ENCODE data around the gene EMP1. TPM values are rescaled to one million over a fixed set of nuclear protein-coding genes. Genes with fewer than 3 reads are reported as not detected.

Gene EMP1
- total and polyA plus RNA-seq, 2 of the 8 experiments (the other 6 are each of a cell fraction or from before 2014, with no cell fraction given): 0.17 to 0.65 TPM

DNA sequence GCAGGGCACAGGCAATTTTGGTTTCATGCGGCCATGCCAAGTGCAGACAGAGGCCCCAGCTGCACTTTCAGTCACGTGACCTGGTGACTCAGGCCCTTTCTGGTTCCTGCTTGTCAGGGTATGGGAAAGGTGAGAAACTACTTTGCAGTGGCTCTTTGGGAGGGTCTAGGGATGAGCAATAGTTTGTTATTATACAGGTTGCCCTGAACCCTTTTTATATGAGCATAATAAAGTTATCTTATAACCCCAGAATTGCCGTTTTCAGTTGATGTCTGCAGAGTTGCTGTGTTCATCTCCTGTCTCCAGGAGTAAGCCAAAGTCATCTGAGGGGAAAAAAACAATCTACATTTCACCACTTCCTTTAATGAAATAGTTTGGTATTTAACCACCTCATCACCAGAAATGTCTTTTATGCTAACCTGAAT, 30.9 kb upstream of the EMP1 start:
- TF ChIP-seq RBBP5 (IDR thresholded peaks at IDR 0.05; ENCODE audit: borderline replicate concordance, low read depth, low read length) (no peak), RXRA (IDR thresholded peaks at IDR 0.05; ENCODE audit: insufficient read depth, low read depth, low read length) (no peak), SAP30 (IDR thresholded peaks at IDR 0.05; ENCODE audit: insufficient read depth, insufficient replicate concordance, low read length) (no peak), SP4 (IDR thresholded peaks at IDR 0.05; ENCODE audit: low read length) (no peak), BACH1 (IDR thresholded peaks at IDR 0.05; ENCODE audit: low read length) (no peak), TBP (IDR thresholded peaks at IDR 0.05; ENCODE audit: low read depth, low read length) (no peak), HDAC6 (IDR thresholded peaks at IDR 0.05; ENCODE audit: low read depth, low read length) (no peak)
- TF ChIP-seq, protein P1, sequence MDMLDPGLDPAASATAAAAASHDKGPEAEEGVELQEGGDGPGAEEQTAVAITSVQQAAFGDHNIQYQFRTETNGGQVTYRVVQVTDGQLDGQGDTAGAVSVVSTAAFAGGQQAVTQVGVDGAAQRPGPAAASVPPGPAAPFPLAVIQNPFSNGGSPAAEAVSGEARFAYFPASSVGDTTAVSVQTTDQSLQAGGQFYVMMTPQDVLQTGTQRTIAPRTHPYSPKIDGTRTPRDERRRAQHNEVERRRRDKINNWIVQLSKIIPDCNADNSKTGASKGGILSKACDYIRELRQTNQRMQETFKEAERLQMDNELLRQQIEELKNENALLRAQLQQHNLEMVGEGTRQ (IDR thresholded peaks at IDR 0.05; ENCODE audit: low read length): peak; percentile 56
- ChIA-PET CTCF (ENCODE audit: partially characterized antibody) (interaction anchor here (1.1 kb wide), 1 partner anchor 47 kb away, joined by 4 read pairs; no protein-coding TSS in a partner anchor), POLR2A (ENCODE audit: partially characterized antibody) (no interaction called here)
- H3K79me2 ChIP-seq (ENCODE audit: control insufficient read depth in 1 of 2, insufficient read depth in 2 of 2, low read length in 2 of 2): no peaks in the 10 kb centered on the region
- no peak overlapping the region for H4K91ac ChIP-seq (replicated peaks; ENCODE audit: insufficient read length, low read length)
- WGBS, 2 experiments (ENCODE audit: extremely low coverage in 1 of 2, insufficient coverage in 1 of 2, insufficient read length in 1 of 2, insufficient replicate concordance in 2 of 2, low coverage in 1 of 2, low lambda C conversion rate in 2 of 2, missing lambda C conversion rate in 1 of 2): 89% methylated on average over 3 of the region's 3 CpGs; no CpG with 5 or more reads in 1 of the 2 experiments
- H3K27ac ChIP-seq (ENCODE audit: low read depth, low read length): no peak overlapping the region
- H3K18ac ChIP-seq (ENCODE audit: extremely low read depth, low read length): no peak overlapping the region
- H3K4me3 ChIP-seq (ENCODE audit: extremely low read depth in 1 of 4, insufficient read depth in 2 of 4, low read depth in 3 of 4, low read length in 4 of 4): no peak overlapping the region
- DNase-seq (ENCODE audit: low read depth in 1 of 2, low spot score in 2 of 2) (peak in 1 of 2 experiments; percentile 40), FAIRE-seq (no peak)
- no peak overlapping the region for H4K5ac ChIP-seq (ENCODE audit: insufficient read length, low read depth, low read length)
- no peak overlapping the region for H2BK12ac ChIP-seq (ENCODE audit: low read depth, low read length)
- H2AK5ac ChIP-seq (ENCODE audit: low read depth, low read length): no peak overlapping the region
- H2BK5ac ChIP-seq (ENCODE audit: low read depth, low read length): no peak overlapping the region
- H3K23me2 ChIP-seq (ENCODE audit: low read depth, low read length): no peaks in the 10 kb centered on the region
- H2AFZ ChIP-seq (ENCODE audit: low read length): 0 out of 2 replicates have a peak overlapping the region, but pooled peaks have one; percentile 22
- H3K79me1 ChIP-seq (ENCODE audit: low read depth, low read length): no peaks in the 10 kb centered on the region
- H3K56ac ChIP-seq (replicated peaks; ENCODE audit: insufficient read length, low read depth, low read length): no peak overlapping the region
- no peak overlapping the region for H2BK120ac ChIP-seq (replicated peaks; ENCODE audit: low read depth, low read length)
- H3K9me3 ChIP-seq (ENCODE audit: insufficient read depth in 2 of 2, low read depth in 1 of 2, low read length in 1 of 2): no peaks in the 10 kb centered on the region
- no peak overlapping the region for H3K9ac ChIP-seq (replicated peaks in 1 of 4; ENCODE audit: extremely low read depth in 1 of 4, low read depth in 3 of 4, low read length in 3 of 4)
- H3K14ac ChIP-seq (ENCODE audit: insufficient read length): no peak overlapping the region
- no peak overlapping the region for H2BK15ac ChIP-seq (ENCODE audit: low read length)
- H3K36me3 ChIP-seq (ENCODE audit: control insufficient read depth in 2 of 4, insufficient read depth in 4 of 4, low read length in 3 of 4): peaks cover 0 to 4% (median 0%) of the 10 kb centered on the region in 4 experiments; a peak in 1 of 8 replicates
- no peak overlapping the region for H3K4me2 ChIP-seq (ENCODE audit: insufficient read depth in 1 of 2, low read depth in 2 of 2, low read length in 2 of 2)
- H3K4ac ChIP-seq (replicated peaks; ENCODE audit: insufficient read length, low read depth, low read length): no peak overlapping the region
- H2BK20ac ChIP-seq (ENCODE audit: low read length): no peak overlapping the region
- H3K23ac ChIP-seq (ENCODE audit: insufficient read length): no peak overlapping the region
- no peak overlapping the region for H4K8ac ChIP-seq (ENCODE audit: extremely low read depth, insufficient read depth, low read length)
- no peaks in the 10 kb centered on the region for H4K20me1 ChIP-seq (replicated peaks in 1 of 2; ENCODE audit: control insufficient read depth in 1 of 2, insufficient read depth in 2 of 2, low read length in 2 of 2)
- H3K27me3 ChIP-seq (replicated peaks in 1 of 4; ENCODE audit: control insufficient read depth in 3 of 4, extremely low read depth in 1 of 4, insufficient read depth in 3 of 4, low read length in 3 of 4): no peaks in the 10 kb centered on the region
- peaks cover 0 to 2% (median 0%) of the 10 kb centered on the region in 4 experiments; a peak in 1 of 7 replicates for H3K4me1 ChIP-seq (replicated peaks in 1 of 4; ENCODE audit: control insufficient read depth in 3 of 4, insufficient read depth in 4 of 4, low read length in 3 of 4)

All from H1 (cell line).